Astrocyte (in vitro differentiated cells and primary cell): ENCODE results near the gene CPPED1. TPM values are rescaled to one million over a fixed set of nuclear protein-coding genes. Genes with fewer than 3 reads are reported as not detected.

ENCODE experiments used
- DNase-seq: peaks from one replicate; pipeline ENCODE4 v3.0.0-alpha.2; 2010; ENCODE audit warnings: low read depth
- FAIRE-seq: peaks from 2 replicates; lab custom pipeline; 2011; peaks lifted over from hg19 to GRCh38; lab: Jason Lieb, UNC
- H2AFZ ChIP-seq: 2 replicates; pipeline ENCODE4 v1.6.0; 2012; ENCODE audit warnings: low read depth, low read length, inconsistent platforms
- H3K27ac ChIP-seq: 2 replicates; pipeline ENCODE4 v1.5.1; 2011; ENCODE audit warnings: low read depth, low read length, inconsistent platforms
- H3K27me3 ChIP-seq: 2 replicates; pipeline ENCODE4 v1.6.0; 2011; ENCODE audit warnings: low read length, inconsistent platforms; ENCODE audit not compliant: insufficient read depth
- H3K36me3 ChIP-seq: 2 replicates; pipeline ENCODE4 v1.5.1; 2011; ENCODE audit warnings: low read length, inconsistent platforms; ENCODE audit not compliant: insufficient read depth
- H3K4me1 ChIP-seq: 2 replicates; pipeline ENCODE4 v1.5.1; 2011; ENCODE audit warnings: low read length, inconsistent platforms; ENCODE audit not compliant: insufficient read depth
- H3K4me2 ChIP-seq: 2 replicates; pipeline ENCODE4 v1.6.0; 2012; ENCODE audit warnings: low read length, inconsistent platforms
- H3K4me3 ChIP-seq: 2 replicates; pipeline ENCODE4 v1.5.1; 2011; ENCODE audit warnings: low read depth, mild to moderate bottlenecking, low read length, inconsistent platforms; ENCODE audit not compliant: insufficient read depth
- H3K79me2 ChIP-seq: 2 replicates; pipeline ENCODE4 v1.6.0; 2012; ENCODE audit warnings: mild to moderate bottlenecking, low read length, inconsistent platforms; ENCODE audit not compliant: insufficient read depth
- H3K9ac ChIP-seq: 2 replicates; pipeline ENCODE4 v1.6.0; 2012; ENCODE audit warnings: mild to moderate bottlenecking, low read length, inconsistent platforms
- H3K9me3 ChIP-seq: 2 replicates; pipeline ENCODE4 v1.5.1; 2012; ENCODE audit warnings: low read depth, mild to moderate bottlenecking, low read length, inconsistent platforms; ENCODE audit not compliant: insufficient read depth
- H4K20me1 ChIP-seq: 2 replicates; pipeline ENCODE4 v1.6.0; 2012; ENCODE audit warnings: low read length, inconsistent platforms; ENCODE audit not compliant: insufficient read depth
- H3K27ac Mint-ChIP-seq: one replicate; pipeline ENCODE4 v1.8.0; 2021; ENCODE audit warnings: mild to moderate bottlenecking, mixed read lengths; ENCODE audit not compliant: unreplicated experiment
- H3K27me3 Mint-ChIP-seq: one replicate; pipeline ENCODE4 v1.8.0; 2021; ENCODE audit warnings: low read depth, mixed read lengths; ENCODE audit not compliant: unreplicated experiment
- H3K36me3 Mint-ChIP-seq: one replicate; pipeline ENCODE4 v1.8.0; 2021; ENCODE audit warnings: low read depth, mixed read lengths; ENCODE audit not compliant: unreplicated experiment
- H3K4me1 Mint-ChIP-seq: one replicate; pipeline ENCODE4 v1.8.0; 2021; ENCODE audit warnings: low read depth, mixed read lengths; ENCODE audit not compliant: unreplicated experiment
- H3K4me3 Mint-ChIP-seq: one replicate; pipeline ENCODE4 v1.8.0; 2021; ENCODE audit warnings: mild to moderate bottlenecking, moderate library complexity, mixed read lengths; ENCODE audit not compliant: unreplicated experiment
- H3K9me3 Mint-ChIP-seq: one replicate; pipeline ENCODE4 v1.8.0; 2021; ENCODE audit warnings: mild to moderate bottlenecking, mixed read lengths; ENCODE audit not compliant: unreplicated experiment
- EZH2 ChIP-seq: IDR thresholded peaks from 2 replicates; pipeline ENCODE4 v1.6.1; 2012; ENCODE audit warnings: mild to moderate bottlenecking, low read length, inconsistent platforms; ENCODE audit not compliant: insufficient read depth
- total RNA-seq: library from RNA; stranded (reverse); gene quantifications from 2 replicates; pipeline ENCODE4 v1.2.1, GENCODE V29; 2021
- TF ChIP-seq, protein P1 (sequence below): IDR thresholded peaks from 2 replicates; pipeline ENCODE4 v1.5.1; 2011; ENCODE audit warnings: low read depth, mild to moderate bottlenecking, inconsistent platforms, low read length, moderate library complexity; ENCODE audit not compliant: insufficient read depth

CPPED1 gene
- total RNA-seq, 1 donor from 2014 or later = 28.5 TPM

DNA sequence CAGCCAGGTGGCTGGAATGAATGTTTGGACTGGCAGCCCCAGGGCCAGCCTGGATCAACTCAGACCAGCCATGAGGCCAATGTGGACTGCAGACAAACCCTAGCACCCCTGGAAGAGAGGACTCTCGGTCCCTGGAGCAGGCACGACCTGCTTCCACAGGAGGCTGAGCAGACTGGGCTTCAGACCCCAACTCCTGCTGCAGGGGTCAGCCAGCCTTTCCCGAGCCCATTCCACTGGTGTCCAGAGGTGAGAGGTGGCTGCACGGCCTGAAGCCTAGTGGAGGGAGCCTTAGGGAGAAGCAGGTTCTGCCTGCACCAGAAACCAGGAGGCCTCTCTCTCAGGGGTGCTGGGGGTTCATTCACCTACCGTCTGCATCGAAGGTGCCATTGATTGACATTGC, 97.1 kb downstream of the CPPED1 start:
- no peaks in the 10 kb centered on the region for H3K79me2 ChIP-seq
- H3K36me3 ChIP-seq = no peaks in the 10 kb centered on the region
- H3K27me3 Mint-ChIP-seq = no peaks in the 10 kb centered on the region
- H3K9ac ChIP-seq = no peak overlapping the region
- DNase-seq = no peak
- H3K4me1 ChIP-seq = no peaks in the 10 kb centered on the region
- no peaks in the 10 kb centered on the region for H3K27me3 ChIP-seq
- H3K4me1 Mint-ChIP-seq = no peaks in the 10 kb centered on the region
- H3K4me2 ChIP-seq = no peak overlapping the region
- H3K4me3 ChIP-seq = no peak overlapping the region
- H3K27ac ChIP-seq = no peak overlapping the region
- TF ChIP-seq, protein P1, sequence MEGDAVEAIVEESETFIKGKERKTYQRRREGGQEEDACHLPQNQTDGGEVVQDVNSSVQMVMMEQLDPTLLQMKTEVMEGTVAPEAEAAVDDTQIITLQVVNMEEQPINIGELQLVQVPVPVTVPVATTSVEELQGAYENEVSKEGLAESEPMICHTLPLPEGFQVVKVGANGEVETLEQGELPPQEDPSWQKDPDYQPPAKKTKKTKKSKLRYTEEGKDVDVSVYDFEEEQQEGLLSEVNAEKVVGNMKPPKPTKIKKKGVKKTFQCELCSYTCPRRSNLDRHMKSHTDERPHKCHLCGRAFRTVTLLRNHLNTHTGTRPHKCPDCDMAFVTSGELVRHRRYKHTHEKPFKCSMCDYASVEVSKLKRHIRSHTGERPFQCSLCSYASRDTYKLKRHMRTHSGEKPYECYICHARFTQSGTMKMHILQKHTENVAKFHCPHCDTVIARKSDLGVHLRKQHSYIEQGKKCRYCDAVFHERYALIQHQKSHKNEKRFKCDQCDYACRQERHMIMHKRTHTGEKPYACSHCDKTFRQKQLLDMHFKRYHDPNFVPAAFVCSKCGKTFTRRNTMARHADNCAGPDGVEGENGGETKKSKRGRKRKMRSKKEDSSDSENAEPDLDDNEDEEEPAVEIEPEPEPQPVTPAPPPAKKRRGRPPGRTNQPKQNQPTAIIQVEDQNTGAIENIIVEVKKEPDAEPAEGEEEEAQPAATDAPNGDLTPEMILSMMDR = no peak
- no peak for TF ChIP-seq EZH2
- FAIRE-seq = no peak
- no peak overlapping the region for H2AFZ ChIP-seq
- no peak overlapping the region for H3K27ac Mint-ChIP-seq
- peaks cover 25% of the 10 kb centered on the region for H3K36me3 Mint-ChIP-seq
- no peak overlapping the region for H3K4me3 Mint-ChIP-seq
- H3K9me3 Mint-ChIP-seq = peaks cover 3% of the 10 kb centered on the region
- H4K20me1 ChIP-seq = peaks cover 4% of the 10 kb centered on the region
- no peaks in the 10 kb centered on the region for H3K9me3 ChIP-seq

DNA sequence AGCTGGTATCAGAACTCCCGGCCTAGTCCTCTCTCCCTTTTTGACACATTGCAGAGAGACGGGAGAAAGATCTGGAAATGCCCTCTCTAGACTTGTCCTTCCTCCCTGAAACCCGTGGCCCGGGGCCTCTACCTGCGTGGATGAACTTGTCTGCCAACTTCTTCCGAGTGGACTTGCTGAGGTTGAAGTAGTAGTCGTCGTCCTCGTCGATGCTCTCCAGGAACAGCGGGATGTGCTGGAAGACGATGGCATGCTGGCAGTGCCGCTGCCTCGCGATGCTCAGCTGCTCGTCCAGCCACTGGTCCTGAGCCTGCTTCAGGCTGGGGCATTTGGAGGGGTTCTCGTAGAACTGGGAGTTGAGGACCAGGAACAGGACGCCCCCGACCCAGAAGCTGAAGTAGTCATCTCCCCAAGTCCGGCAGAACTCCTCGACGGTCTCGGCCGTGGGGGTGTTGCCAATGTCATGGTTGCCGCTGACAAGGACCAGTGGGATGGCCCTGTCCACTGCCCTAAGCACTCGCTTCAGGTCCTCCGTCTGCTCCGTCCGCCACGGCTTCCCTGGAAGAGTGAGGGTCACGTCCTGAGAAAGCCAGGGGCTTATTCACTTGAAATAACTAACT, 99.1 kb downstream of the CPPED1 start:
- no peak overlapping the region for H2AFZ ChIP-seq
- no peaks in the 10 kb centered on the region for H3K36me3 ChIP-seq
- no peak for TF ChIP-seq EZH2
- TF ChIP-seq, protein P1 = no peak
- Mint-ChIP-seq H3K4me3 (no peak overlapping the region), H3K4me1 (no peaks in the 10 kb centered on the region), H3K36me3 (peaks cover 28% of the 10 kb centered on the region), H3K27me3 (no peaks in the 10 kb centered on the region), H3K9me3 (peaks cover 3% of the 10 kb centered on the region), H3K27ac (no peak overlapping the region)
- peaks cover 4% of the 10 kb centered on the region for H4K20me1 ChIP-seq
- H3K9me3 ChIP-seq = no peaks in the 10 kb centered on the region
- H3K9ac ChIP-seq = no peak overlapping the region
- FAIRE-seq (no peak), DNase-seq (no peak)
- no peak overlapping the region for H3K4me2 ChIP-seq
- no peak overlapping the region for H3K4me3 ChIP-seq
- no peaks in the 10 kb centered on the region for H3K79me2 ChIP-seq
- H3K27me3 ChIP-seq = no peaks in the 10 kb centered on the region
- H3K4me1 ChIP-seq = no peaks in the 10 kb centered on the region
- H3K27ac ChIP-seq = no peak overlapping the region

DNA sequence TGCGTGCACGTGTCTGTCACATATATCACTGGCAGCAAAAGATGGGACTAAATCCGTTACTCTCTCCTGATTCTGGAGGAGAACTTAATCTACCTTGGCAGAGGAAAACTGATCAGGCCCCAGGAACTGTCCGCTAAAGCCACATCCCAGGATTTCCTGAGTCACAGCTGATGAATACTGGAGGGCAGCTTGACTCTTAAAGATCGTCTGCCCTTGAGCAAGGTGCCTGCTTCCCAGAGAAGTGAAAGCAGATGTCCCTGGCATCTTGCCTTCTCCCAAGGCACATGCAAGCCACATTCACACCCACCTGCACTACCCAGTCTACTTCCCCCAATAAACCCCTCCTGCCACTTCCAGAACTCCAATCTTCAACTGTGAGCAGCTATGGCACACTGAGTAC, 99.8 kb downstream of the CPPED1 start:
- Mint-ChIP-seq H3K27ac (no peak overlapping the region), H3K27me3 (no peaks in the 10 kb centered on the region), H3K4me1 (no peaks in the 10 kb centered on the region), H3K4me3 (no peak overlapping the region), H3K36me3 (peaks cover 28% of the 10 kb centered on the region), H3K9me3 (peaks cover 3% of the 10 kb centered on the region)
- Histone ChIP-seq H3K4me1 (no peaks in the 10 kb centered on the region), H3K79me2 (no peaks in the 10 kb centered on the region), H3K36me3 (no peaks in the 10 kb centered on the region), H2AFZ (no peak overlapping the region), H3K27me3 (no peaks in the 10 kb centered on the region), H4K20me1 (peaks cover 4% of the 10 kb centered on the region), H3K4me2 (no peak overlapping the region), H3K27ac (no peak overlapping the region), H3K4me3 (no peak overlapping the region), H3K9ac (no peak overlapping the region), H3K9me3 (no peaks in the 10 kb centered on the region)
- FAIRE-seq = no peak
- no peak for DNase-seq
- no peak for TF ChIP-seq EZH2
- TF ChIP-seq, protein P1 = no peak
